ENCODE results near the gene PRAMEF18. TPM values are rescaled to one million over a fixed set of nuclear protein-coding genes. Genes with fewer than 3 reads are reported as not detected.
"Not testable (repeated sequence)": the region's sequence is repeated elsewhere in the genome, so short reads cannot be mapped to it uniquely, and the experiment has no call there.

PRAMEF18 gene
- total RNA-seq, 2 experiments from 2014 or later, result not detected

DNA sequence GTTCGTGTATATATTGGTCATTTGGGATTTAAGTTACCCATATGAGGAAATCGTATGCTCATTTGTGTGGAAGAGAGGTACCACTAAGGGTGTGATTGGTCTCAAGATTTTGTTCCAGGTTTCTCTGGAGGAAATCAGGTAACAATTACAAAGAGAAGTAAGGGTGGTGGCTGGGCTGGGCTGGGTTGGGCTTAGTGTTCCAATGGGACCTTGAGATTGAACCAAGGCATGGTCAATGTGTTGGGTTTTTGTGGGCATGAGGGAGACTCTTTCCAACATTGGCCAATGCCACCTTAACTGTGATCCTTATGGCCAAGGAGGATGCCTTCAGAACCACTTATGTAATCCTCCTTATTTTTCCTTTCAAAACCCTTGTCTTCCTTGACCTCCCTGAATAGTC lies 4.6 kb upstream of the PRAMEF18 start:
- H3K4me3 Mint-ChIP-seq; CTCF ChIA-PET; H3K9me3 Mint-ChIP-seq; DNase-seq; intact Hi-C loops (cut with micrococcal nuclease); H3K27me3 Mint-ChIP-seq (ENCODE audit: low read depth); H3K36me3 Mint-ChIP-seq (ENCODE audit: low read depth); H3K4me1 Mint-ChIP-seq (ENCODE audit: low read depth); H3K27ac Mint-ChIP-seq: not testable (repeated sequence)

DNA sequence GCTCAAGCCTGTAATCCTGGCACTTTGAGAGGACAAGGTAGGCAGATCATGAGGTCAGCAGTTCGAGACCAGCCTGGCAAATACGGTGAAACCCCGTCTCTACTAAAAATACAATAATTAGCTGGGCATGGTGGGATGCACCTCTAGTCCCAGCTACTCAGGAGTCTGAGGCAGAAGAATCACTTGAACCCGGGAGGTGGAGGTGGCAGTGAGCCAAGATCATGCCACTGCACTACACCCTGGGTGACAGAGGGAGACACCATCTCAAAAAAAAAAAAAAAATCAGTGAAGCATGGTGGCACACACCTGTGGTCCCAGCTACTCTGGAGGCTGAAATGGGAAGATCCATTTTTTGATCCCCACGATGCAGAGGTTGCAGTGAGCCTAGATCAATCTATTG lies 4.1 kb upstream of the PRAMEF18 start:
- CTCF ChIA-PET, result interaction anchor here (0.7 kb wide), 1 partner anchor 431 kb away, joined by 4 read pairs; no protein-coding TSS in a partner anchor
- DNase-seq; H3K36me3 Mint-ChIP-seq (ENCODE audit: low read depth); H3K9me3 Mint-ChIP-seq; H3K27ac Mint-ChIP-seq; intact Hi-C loops (cut with micrococcal nuclease); H3K4me1 Mint-ChIP-seq (ENCODE audit: low read depth); H3K4me3 Mint-ChIP-seq; H3K27me3 Mint-ChIP-seq (ENCODE audit: low read depth): not testable (repeated sequence)

DNA sequence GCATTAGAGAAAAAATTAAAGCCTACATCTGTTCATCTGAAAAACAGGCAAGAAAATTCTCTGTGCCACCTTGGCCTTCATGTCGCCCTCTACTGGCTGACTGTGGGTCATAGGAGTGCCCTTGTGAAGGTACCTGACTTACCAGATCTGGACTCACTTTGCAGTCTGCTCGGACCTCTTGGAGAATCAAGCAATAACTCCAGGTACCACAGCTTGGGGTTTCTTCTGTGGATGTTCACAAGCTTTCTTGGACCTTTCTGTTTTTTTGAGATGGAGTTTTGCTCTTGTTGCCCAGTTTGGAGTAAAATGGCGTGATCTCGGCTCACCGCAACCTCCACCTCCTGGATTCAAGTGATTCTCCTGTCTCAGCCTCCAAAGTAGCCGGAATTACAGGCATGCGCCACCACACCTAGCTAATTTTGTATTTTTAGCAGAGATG lies 2.4 kb upstream of the PRAMEF18 start:
- Mint-ChIP-seq H3K27ac (no peak overlapping the region), H3K4me1 (ENCODE audit: low read depth) (no peaks in the 10 kb centered on the region), H3K4me3 (no peak overlapping the region), H3K27me3 (ENCODE audit: low read depth) (peaks cover 7% of the 10 kb centered on the region), H3K9me3 (no peaks in the 10 kb centered on the region), H3K36me3 (ENCODE audit: low read depth) (no peaks in the 10 kb centered on the region)
- peak; percentile 68 for DNase-seq
- CTCF ChIA-PET, result interaction anchor here (0.6 to 0.7 kb wide), 3 partner anchors 205 to 1066 kb away, joined by 3 to 5 read pairs (median 3); no protein-coding TSS in a partner anchor
- intact Hi-C loops (cut with micrococcal nuclease), result no loop called here

DNA sequence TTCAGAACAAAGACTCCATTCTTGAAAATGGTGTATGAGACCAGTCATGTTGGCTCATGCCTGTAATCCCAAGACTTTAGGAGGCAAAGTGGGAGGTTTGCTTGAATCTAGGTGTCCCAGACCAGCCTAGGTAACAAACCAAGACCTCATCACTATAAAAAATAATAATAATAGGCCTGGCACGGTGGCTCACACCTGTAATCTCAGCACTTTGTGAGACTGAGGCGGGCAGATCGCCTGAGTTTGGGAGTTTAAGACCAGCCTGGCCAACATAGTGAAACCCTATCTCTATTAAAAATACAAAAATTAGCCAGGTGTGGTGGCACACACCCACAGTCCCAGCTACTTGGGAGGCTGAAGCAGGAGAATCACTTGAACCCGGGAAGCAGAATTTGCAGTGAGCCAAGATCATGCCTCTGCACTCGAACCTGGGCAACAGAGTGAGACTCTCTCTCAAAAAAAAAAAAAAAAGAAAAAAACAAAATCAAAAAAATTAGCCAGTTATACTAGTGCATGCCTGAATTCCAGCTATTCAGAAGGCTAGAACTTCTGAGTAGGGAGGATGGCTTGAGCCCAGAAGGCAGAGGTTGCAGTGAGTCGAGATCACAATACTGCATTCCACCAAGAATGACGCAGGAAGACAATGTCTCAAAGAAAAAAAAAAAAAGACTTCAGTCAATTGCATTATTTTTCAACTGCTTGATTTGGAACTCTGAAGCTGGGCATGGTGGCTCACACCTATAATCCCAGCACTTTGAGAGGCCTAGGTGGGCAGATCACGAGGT lies 1.5 kb upstream of the PRAMEF18 start:
- H3K36me3 Mint-ChIP-seq (ENCODE audit: low read depth); H3K9me3 Mint-ChIP-seq; H3K4me3 Mint-ChIP-seq; intact Hi-C loops (cut with micrococcal nuclease); H3K4me1 Mint-ChIP-seq (ENCODE audit: low read depth); H3K27me3 Mint-ChIP-seq (ENCODE audit: low read depth); DNase-seq; H3K27ac Mint-ChIP-seq; CTCF ChIA-PET: not testable (repeated sequence)

DNA sequence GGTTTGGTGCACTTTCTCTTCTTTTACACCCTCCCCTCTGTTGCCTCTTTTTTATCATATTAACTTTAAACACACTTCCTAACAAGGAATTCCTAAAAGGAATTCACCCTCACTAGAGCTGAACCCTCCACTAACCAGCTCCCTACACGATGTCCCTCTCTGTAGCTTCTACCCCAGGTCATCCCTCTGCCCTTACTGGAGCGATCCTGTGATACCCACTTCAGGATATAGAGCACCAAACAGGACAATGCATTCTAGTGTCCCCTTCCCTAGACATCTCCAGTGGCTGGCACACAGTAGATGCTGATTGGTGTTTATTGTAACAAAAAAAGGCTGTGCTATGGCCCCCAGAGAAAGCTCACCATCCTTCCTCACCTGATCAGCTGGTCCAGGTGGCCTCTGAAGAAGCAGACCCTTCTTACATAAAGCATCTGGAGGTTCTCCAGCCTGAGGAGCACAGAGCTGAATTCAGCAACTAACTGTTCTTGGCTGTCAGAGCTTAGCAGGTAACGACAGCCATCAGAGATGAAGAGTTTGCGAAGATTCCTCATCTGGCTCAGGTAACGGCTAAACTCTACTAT lies 1.4 kb downstream of the PRAMEF18 start:
- no peak overlapping the region for H3K4me3 Mint-ChIP-seq
- H3K4me1 Mint-ChIP-seq (ENCODE audit: low read depth), result no peaks in the 10 kb centered on the region
- H3K27ac Mint-ChIP-seq, result no peak overlapping the region
- CTCF ChIA-PET, result no interaction called here
- H3K9me3 Mint-ChIP-seq, result no peaks in the 10 kb centered on the region
- H3K27me3 Mint-ChIP-seq (ENCODE audit: low read depth), result peaks cover 2% of the 10 kb centered on the region
- DNase-seq, result no peak
- intact Hi-C loops (cut with micrococcal nuclease), result no loop called here
- no peaks in the 10 kb centered on the region for H3K36me3 Mint-ChIP-seq (ENCODE audit: low read depth)

DNA sequence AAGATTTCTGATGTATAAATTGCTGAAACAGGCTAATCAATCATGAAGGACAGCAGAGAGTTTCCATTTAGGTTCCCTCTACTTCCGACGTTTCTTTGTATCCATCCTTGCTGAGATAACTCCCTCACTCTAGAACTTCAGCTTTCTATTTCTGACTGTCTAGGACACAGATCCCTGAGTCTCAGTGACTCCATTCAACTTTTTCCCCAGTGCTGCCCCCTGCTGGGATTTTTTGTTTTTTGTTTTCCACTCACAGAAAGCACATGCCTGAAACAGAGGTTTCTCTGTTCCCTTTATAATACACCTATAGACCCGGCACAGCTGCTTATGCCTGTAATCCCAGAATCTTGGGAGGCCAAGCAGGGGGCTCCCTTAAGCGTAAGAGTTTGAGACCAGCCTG lies 3.2 kb downstream of the PRAMEF18 start:
- DNase-seq; H3K9me3 Mint-ChIP-seq; H3K36me3 Mint-ChIP-seq (ENCODE audit: low read depth); H3K4me3 Mint-ChIP-seq; intact Hi-C loops (cut with micrococcal nuclease); H3K27me3 Mint-ChIP-seq (ENCODE audit: low read depth); H3K27ac Mint-ChIP-seq; H3K4me1 Mint-ChIP-seq (ENCODE audit: low read depth); CTCF ChIA-PET: not testable (repeated sequence)

DNA sequence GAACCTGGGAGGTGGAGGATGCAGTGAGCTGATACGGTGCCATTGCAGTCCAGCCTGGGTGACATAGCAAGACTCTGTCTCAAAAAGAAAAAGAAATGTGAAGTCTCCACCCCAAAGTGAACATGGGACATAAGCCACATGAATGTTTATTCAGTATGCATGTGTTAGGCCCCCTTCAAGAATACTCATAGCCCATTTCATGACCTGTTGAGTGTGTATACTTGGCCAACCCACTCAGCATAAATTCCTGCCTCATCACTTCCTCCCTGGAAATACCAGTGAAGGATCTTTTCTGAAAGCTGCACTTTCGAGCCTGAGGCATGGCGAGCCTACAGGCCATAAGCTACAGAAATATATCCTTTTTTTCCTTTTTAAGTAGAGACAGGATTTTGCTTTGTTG lies 6.8 kb downstream of the PRAMEF18 start:
- H3K4me3 Mint-ChIP-seq; H3K27me3 Mint-ChIP-seq (ENCODE audit: low read depth); CTCF ChIA-PET; H3K9me3 Mint-ChIP-seq; intact Hi-C loops (cut with micrococcal nuclease); H3K4me1 Mint-ChIP-seq (ENCODE audit: low read depth); H3K36me3 Mint-ChIP-seq (ENCODE audit: low read depth); H3K27ac Mint-ChIP-seq; DNase-seq: not testable (repeated sequence)

DNA sequence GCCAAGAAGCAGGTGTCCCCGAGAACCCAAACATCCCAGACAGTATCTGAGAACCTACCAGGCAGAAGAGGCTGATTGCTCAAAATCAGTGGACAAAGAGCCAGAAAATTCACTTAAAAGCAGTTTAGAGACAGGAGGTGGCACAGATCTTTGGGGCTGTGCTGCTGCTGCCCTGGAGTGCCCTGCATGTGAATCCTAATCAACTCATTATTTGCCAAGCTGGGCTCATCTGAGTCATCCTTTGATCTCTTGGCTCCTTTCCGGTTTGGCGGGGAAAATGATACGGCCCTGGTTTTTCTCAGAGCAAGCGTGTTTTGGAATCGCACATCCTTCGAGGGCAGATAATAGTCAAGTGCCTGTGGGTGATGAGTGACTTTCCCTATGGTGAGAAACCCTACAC lies 9.3 kb downstream of the PRAMEF18 start:
- H3K27ac Mint-ChIP-seq; H3K4me1 Mint-ChIP-seq (ENCODE audit: low read depth); H3K27me3 Mint-ChIP-seq (ENCODE audit: low read depth); DNase-seq; H3K36me3 Mint-ChIP-seq (ENCODE audit: low read depth); H3K4me3 Mint-ChIP-seq; H3K9me3 Mint-ChIP-seq; intact Hi-C loops (cut with micrococcal nuclease); CTCF ChIA-PET: not testable (repeated sequence)

DNA sequence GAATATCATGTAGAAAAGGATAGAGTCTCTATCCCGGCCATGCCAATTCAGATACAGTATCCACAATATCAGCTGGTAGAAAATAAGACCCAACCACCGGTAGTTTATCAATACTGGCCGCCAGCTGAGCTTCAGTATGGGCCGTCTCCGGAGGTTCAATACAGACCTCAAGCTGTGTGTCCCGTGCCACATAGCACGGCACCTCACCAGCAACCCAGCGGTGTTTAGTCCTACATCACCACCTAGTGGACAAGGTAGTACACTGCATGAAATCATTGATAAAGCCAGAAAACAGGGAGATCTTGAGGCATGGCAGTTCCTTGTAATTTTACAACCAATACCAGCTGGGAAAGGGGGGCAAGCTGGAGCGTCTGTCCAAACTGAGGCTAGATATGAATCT lies 17.2 kb downstream of the PRAMEF18 start:
- H3K9me3 Mint-ChIP-seq; intact Hi-C loops (cut with micrococcal nuclease); H3K36me3 Mint-ChIP-seq (ENCODE audit: low read depth); H3K4me1 Mint-ChIP-seq (ENCODE audit: low read depth); H3K27ac Mint-ChIP-seq; H3K4me3 Mint-ChIP-seq; CTCF ChIA-PET; DNase-seq; H3K27me3 Mint-ChIP-seq (ENCODE audit: low read depth): not testable (repeated sequence)

DNA sequence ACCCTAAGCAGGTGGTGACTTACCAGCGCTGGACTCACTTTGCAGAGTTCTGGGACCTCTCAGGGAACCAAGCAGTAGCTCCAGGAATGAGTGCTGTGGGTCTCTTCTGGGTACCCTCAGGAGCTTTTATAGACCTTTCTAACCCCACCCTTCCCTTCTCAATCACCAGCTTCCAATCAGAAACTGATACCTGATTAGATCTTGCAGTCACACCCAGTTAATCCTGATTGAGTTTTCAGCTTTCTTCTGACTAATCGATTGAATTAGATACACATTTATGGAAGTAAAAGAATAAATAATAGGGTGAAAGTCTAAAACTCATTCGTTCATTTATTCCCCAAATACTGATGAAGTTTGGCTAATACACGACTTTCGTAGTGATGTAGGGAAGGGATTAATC lies 24.6 kb downstream of the PRAMEF18 start, which contains the start of gene PRAMEF13:
Gene PRAMEF13, minus strand, starts transcription at position 101 of the 400 bp plus-strand sequence. CDS start 1,820 bp downstream, outside the sequence.
- CTCF ChIA-PET; H3K27me3 Mint-ChIP-seq (ENCODE audit: low read depth); H3K4me1 Mint-ChIP-seq (ENCODE audit: low read depth); H3K27ac Mint-ChIP-seq; H3K36me3 Mint-ChIP-seq (ENCODE audit: low read depth); H3K4me3 Mint-ChIP-seq; DNase-seq; H3K9me3 Mint-ChIP-seq; intact Hi-C loops (cut with micrococcal nuclease): not testable (repeated sequence)

Other genes with a start within 250 kb of the PRAMEF18 start
- gene PRAMEF27, start 169.6 kb downstream of the PRAMEF18 start, total RNA-seq, result not detected
- gene HNRNPCL3, start 165.4 kb downstream of the PRAMEF18 start, total RNA-seq, result not detected
- not detected for gene PRAMEF25, start 155.4 kb downstream of the PRAMEF18 start, total RNA-seq
- not detected for gene HNRNPCL2, start 109.3 kb downstream of the PRAMEF18 start, total RNA-seq
- not detected for gene PRAMEF26, start 70.1 kb downstream of the PRAMEF18 start, total RNA-seq
- gene HNRNPCL4, start 60.5 kb downstream of the PRAMEF18 start, total RNA-seq, result not detected
- not detected for gene PRAMEF9, start 54.3 kb downstream of the PRAMEF18 start, total RNA-seq
- not detected for gene PRAMEF13, start 24.7 kb downstream of the PRAMEF18 start, total RNA-seq
- not detected for gene PRAMEF5, start 28.0 kb upstream of the PRAMEF18 start, total RNA-seq
- not detected for gene PRAMEF8, start 59.0 kb upstream of the PRAMEF18 start, total RNA-seq
- gene PRAMEF33, start 77.4 kb upstream of the PRAMEF18 start, total RNA-seq, result not detected
- not detected for gene PRAMEF15, start 89.4 kb upstream of the PRAMEF18 start, total RNA-seq
- not detected for gene PRAMEF14, start 121.0 kb upstream of the PRAMEF18 start, total RNA-seq
- gene PRAMEF19, start 145.8 kb upstream of the PRAMEF18 start, total RNA-seq, result not detected
- not detected for gene PRAMEF17, start 163.5 kb upstream of the PRAMEF18 start, total RNA-seq
- not detected for gene PRAMEF20, start 184.3 kb upstream of the PRAMEF18 start, total RNA-seq

Data from activated naive CD4-positive, alpha-beta T cell treated with anti-CD3 and anti-CD28 coated beads for 36 hours (primary cell).